GM12801 (cell line): ENCODE results near the gene UGCG.

Source experiments
- TF ChIP-seq, protein P1 (sequence below): IDR thresholded peaks from one replicate; pipeline ENCODE4 v1.5.1; 2011; ENCODE audit warnings: control low read depth; ENCODE audit not compliant: insufficient read length; ENCODE audit errors: extremely low read depth

The UGCG gene

DNA sequence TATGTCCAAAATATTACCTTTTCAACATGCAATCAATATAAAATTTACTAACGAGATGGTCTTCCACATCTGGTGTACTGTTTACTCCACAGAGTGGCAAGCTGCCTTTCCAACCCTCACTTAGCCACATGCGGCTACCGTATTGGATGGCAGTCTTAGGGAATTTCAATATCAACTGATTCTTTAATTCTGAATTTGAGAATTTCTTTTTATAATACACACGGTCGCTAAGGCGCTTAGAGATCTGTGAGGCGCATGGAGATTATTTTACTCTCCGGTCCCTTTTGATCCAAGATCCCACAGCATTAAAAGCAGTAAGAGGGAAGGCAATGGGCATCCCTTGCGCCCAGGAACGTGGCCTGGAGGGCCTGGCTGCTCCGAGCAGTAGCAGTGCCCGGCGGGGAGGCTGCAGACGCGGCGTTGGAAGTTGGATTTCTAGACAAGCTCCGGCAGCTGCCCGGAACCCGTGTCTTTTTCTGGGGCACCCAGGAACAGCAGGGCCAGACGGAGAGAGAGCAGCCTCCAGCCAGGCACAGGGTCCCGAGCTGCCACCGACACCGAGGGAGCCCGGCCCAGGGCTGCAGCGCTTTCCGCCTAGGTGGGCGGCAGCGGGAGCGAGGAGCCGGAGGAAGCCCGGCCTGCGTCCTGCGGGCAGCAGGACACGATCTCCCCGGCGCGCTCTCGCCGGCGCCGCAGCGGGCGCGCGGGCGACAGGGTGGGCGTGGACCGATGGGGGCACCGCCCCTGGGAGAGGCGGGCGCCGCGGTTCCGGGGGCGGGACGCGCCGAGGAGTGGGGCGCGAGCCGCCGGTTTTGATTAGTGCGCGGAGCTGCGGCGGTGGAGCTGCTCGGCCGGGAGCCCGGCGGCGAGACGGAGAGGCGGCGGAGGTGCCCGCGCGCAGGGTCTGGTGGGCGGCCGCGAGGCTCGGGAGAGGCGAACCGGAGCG, at the start of gene UGCG:
Gene UGCG, plus strand, starts transcription at position 819 of the 946 bp plus-strand sequence. CDS start 402 bp downstream, outside the sequence.
- TF ChIP-seq, protein P1, sequence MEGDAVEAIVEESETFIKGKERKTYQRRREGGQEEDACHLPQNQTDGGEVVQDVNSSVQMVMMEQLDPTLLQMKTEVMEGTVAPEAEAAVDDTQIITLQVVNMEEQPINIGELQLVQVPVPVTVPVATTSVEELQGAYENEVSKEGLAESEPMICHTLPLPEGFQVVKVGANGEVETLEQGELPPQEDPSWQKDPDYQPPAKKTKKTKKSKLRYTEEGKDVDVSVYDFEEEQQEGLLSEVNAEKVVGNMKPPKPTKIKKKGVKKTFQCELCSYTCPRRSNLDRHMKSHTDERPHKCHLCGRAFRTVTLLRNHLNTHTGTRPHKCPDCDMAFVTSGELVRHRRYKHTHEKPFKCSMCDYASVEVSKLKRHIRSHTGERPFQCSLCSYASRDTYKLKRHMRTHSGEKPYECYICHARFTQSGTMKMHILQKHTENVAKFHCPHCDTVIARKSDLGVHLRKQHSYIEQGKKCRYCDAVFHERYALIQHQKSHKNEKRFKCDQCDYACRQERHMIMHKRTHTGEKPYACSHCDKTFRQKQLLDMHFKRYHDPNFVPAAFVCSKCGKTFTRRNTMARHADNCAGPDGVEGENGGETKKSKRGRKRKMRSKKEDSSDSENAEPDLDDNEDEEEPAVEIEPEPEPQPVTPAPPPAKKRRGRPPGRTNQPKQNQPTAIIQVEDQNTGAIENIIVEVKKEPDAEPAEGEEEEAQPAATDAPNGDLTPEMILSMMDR = no peak

DNA sequence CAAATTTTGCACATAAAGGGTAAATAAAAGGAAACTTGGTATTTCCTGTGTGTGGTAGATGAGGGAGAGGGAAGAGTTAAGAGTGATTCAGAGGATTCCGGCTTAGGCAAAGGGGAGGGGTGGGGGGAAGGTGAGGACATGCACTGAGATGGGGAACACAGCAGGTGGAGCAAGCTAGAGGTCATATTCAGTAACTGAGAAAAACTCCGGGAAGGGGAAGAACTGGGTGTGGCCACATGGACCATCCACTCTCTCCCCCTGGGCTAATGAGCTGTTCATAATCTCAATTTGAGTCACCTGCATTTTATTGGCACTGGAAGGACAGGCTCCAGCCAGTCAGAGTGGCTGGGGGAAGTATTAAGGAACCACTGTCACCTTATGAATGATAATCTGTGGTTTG, 45.1 kb upstream of the UGCG start:
- TF ChIP-seq, protein P1 = no peak

DNA sequence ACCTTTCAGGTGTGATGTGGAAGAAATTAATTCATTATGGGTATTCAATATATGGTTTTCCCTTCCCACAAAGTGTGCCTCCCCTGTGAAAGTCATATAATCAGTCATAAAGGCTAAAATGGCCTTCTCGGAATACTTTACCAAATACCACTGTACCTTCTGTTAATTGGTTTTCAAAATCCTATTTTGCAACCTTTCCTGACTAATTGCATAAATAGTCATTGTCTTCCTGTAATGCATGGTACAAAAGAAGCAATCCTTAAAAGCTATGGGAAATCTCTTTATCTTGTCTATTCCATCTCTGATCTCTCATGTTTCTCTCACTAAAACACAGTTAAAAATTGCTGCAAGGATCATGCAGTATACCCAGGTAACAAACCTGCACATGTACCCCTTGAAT, 44.3 kb upstream of the UGCG start:
- TF ChIP-seq, protein P1 = no peak

DNA sequence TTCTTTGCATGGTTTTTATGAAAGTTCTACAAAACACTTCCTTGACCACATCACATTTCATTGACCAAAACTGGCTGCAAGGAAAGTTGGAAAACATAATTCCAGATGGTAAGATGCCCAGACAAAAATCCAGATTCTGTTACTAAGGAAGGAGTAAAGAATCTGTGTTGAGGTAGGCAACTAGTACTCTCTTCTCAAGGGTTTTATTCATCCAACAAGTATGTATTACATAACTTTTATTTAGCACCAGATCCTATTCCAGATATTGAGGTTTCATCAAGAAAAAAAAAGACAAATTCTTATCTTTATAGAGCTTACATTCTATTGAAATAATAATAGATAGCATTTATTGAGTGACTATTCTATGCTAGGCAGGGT, 43.2 kb upstream of the UGCG start:
- TF ChIP-seq, protein P1 = no peak

- TF ChIP-seq, protein P1 = no peak
Observed at GRCh38 chr9:111854799-111855198, 41.8 kb upstream of the UGCG start.

- TF ChIP-seq, protein P1 = no peak
Observed at GRCh38 chr9:111857555-111858211, 38.9 kb upstream of the UGCG start.

- TF ChIP-seq, protein P1 = no peak
Observed at GRCh38 chr9:111860443-111860842, 36.2 kb upstream of the UGCG start.
